ENCODE data around the gene VAPA.

- TF ChIP-seq CTCF (IDR thresholded peaks at IDR 0.05) (no peak), POLR2A (IDR thresholded peaks at IDR 0.05) (no peak)
Observed at GRCh38 chr18:9988665-9989064, 74.8 kb downstream of the VAPA start.
